SK-N-MC (cell line): ENCODE results near the gene AMZ1.

Experiments used
- EZH2 ChIP-seq: fragments of 200-600 bp; sonication (generic); IDR thresholded peaks from one replicate; pipeline ENCODE4 v1.6.1; 2017; ENCODE audit warnings: antibody characterized with exemption
- POLR2AphosphoS5 ChIP-seq: IDR thresholded peaks from 2 replicates; pipeline ENCODE4 v1.6.1; 2012; ENCODE audit warnings: mild to moderate bottlenecking, low read depth, low read length, borderline replicate concordance

GRCh38 chr7:2646680-2647571 lies 41.1 kb upstream of the AMZ1 start:
- no peak for TF ChIP-seq POLR2AphosphoS5
- TF ChIP-seq EZH2, result no peak
